22Rv1 (cell line): ENCODE measurements around the gene KIF26B.

Source experiments
- ZFX ChIP-seq: fragments of 450-650 bp; IDR thresholded peaks from 2 replicates; pipeline ENCODE4 v1.6.1; 2017; ENCODE audit warnings: antibody characterized with exemption, borderline replicate concordance
- TF ChIP-seq, protein P1 (sequence below): fragments of 450-650 bp; IDR thresholded peaks from 2 replicates; pipeline ENCODE4 v1.5.1; 2017; ENCODE audit warnings: mild to moderate bottlenecking

DNA sequence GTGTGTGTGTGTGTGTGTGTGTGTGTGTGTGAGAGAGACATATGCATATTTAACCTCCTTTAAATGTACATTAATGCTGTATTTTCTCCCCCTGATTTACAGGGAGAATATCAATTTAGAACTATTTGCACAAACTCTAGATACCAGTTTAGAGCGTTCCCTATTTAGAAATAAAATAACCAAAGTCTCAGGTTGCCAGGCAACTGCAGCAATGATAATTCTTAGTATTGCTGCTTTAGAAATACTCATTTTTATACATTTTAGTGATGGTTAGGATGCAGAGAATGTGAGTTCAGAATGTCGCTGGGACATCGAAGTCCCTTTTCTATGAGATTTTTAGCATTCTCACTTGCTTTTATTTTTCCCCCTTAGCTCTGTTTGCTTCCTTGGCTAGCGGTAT is 497.3 kb downstream of the KIF26B start:
- TF ChIP-seq, protein P1, sequence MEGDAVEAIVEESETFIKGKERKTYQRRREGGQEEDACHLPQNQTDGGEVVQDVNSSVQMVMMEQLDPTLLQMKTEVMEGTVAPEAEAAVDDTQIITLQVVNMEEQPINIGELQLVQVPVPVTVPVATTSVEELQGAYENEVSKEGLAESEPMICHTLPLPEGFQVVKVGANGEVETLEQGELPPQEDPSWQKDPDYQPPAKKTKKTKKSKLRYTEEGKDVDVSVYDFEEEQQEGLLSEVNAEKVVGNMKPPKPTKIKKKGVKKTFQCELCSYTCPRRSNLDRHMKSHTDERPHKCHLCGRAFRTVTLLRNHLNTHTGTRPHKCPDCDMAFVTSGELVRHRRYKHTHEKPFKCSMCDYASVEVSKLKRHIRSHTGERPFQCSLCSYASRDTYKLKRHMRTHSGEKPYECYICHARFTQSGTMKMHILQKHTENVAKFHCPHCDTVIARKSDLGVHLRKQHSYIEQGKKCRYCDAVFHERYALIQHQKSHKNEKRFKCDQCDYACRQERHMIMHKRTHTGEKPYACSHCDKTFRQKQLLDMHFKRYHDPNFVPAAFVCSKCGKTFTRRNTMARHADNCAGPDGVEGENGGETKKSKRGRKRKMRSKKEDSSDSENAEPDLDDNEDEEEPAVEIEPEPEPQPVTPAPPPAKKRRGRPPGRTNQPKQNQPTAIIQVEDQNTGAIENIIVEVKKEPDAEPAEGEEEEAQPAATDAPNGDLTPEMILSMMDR = no peak
- TF ChIP-seq ZFX = no peak
